GM18505 (cell line): ENCODE measurements around the gene CABLES1.

Experiments used
- ATAC-seq: cut with Tn5 transposase; IDR thresholded peaks from one replicate; pipeline ENCODE4 v1.9.1; 2021; ENCODE audit not compliant: unreplicated experiment
- POLR2A ChIP-seq: IDR thresholded peaks from 4 replicates; pipeline ENCODE4 v1.6.1; 2011; ENCODE audit warnings: borderline replicate concordance; ENCODE audit not compliant: insufficient read depth, insufficient read length; ENCODE audit errors: extremely low read depth

The CABLES1 gene

DNA sequence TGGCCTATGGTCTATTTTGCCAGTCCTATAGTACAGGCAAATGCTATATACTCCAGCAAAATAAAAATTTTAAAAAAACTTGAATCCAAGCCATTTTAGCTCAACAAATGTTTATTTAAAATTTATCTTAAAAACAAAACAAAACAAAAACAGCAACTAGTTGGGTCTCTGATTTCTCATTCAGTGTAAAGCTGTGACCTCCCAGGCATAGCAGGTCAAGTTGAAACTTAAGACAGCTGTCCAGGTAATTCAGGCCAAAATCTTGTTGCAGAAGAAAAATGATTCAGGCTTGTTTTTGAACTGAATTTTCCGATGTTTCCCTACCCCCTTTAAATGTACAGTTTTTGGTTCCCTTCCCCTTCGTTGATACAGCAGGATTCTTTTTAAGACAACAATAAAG lies 58.5 kb downstream of the CABLES1 start:
- TF ChIP-seq POLR2A: no peak
- no peak for ATAC-seq

DNA sequence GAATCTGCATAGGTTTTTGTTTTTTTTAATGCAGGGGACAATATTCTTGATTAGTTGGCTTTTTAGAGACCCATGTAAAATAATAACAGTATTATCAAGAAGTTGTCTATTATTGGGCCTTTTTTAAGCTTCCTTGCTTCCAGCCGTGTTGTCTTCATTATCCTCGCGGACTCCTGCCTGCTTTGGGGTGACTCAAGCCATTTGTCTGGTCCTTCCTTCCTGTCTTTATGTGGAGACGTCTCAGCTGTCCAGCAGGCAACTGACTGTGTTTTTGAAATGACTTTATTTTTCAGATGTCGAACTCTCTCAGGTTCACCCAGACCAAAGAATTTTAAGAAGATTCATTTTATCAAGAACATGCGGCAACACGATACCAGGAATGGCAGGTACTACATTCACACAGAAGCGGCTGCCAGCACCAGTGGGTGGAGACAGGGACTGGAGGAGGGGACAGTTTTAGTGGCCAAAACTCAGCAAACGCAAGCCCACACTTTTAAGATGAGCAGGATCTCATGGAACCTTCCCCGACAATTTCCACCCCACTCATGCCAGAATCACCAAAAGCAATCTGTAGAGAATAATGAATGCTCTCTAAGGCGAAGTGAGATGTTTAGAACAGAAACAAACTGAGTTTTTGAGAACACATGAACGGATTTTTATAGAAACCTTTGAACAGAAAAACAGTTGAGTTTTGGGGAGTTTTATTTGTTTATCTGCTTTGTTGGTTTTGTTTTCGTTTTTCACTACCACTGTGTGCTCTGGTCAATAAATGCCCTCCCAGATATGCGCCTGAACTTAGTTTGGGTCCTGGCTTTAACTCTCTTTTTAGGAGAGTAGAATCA lies 59.1 kb downstream of the CABLES1 start:
- ATAC-seq: no peak
- no peak for TF ChIP-seq POLR2A

DNA sequence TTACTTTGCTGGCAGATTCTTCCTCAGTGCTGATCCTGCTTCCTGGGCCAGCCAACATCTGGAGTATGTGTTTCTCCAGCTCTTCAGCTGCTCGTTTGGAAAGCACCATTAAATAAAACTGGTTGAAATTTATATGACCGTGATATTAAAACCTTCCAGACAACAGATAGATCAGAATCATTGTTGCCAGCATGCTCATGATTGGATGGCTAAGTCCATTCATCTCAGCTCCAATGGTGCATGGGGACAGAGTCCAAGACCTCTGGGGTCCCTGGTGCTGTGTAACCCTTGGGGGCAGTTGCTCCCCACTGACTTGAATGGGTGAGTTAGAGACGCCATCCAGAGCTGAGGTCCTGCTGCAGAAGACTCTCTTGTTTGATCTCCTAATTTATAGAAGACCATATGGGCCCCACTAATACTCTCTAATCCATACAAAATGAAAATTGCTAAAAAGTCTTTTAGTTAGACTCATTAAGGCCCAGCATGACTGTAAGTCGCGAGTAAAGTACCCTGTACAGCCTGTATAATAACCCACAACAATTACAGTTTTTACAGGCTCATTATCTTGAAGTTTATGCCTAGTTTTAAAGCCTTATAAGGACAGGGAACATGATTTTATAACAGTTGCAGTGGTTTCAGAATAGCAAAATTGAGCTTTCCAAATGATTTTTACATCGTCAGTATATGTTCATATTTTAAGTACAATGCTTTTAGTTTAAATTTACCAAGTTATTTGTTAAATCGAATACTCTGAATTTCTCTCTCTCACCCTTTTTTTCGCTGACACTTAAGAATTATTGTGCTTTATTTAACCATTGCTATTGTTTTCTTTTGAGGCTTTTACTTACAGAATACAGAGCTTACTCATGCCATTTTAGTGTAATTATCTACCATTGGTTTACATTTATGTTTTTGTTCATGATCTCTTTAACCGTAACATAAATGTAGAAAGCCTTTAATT lies 60.0 kb downstream of the CABLES1 start:
- no peak for ATAC-seq
- no peak for TF ChIP-seq POLR2A

DNA sequence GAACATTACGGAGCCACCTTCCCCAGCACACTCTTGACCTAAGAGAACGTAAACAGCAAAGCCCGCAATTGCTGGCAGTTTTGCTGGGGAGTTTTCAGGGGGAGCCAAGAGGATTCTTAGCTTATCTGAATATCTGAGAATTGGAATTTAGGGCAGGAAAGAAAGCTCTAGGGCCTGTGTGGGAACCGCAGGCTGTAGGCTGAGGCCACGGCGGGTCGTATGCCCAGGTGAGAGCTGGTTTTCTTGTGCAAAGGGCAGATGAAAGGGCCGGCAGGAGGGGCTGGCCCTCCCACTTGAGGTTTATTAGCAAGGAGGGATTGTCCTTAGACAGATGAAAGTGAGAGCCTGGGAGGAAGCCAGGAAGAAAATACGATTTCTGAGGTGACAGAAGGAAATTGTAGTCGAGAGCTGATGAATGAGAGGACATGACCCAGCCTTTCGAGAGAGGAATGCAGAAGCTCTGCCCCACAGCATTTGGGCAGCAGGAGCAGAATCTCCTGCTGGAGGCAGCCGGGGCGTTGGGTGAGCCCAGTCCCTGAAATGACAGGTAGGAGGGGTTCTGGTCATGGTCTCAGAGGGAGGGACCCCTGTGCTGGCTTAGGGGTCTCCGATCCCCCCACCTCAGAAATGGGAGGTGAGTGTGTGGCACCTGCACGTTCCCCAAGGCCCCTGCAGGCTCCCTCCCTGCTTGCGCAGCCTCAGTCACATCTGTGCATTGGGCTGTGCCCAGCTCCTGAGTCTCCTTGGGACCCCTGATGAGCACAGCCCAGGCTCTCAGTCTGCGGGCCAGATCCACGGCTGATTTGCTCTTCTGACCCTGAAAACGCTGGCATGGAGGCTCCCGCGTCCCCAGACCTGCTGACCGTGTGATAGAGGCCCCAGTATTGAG lies 61.1 kb downstream of the CABLES1 start:
- no peak for TF ChIP-seq POLR2A
- ATAC-seq: no peak

DNA sequence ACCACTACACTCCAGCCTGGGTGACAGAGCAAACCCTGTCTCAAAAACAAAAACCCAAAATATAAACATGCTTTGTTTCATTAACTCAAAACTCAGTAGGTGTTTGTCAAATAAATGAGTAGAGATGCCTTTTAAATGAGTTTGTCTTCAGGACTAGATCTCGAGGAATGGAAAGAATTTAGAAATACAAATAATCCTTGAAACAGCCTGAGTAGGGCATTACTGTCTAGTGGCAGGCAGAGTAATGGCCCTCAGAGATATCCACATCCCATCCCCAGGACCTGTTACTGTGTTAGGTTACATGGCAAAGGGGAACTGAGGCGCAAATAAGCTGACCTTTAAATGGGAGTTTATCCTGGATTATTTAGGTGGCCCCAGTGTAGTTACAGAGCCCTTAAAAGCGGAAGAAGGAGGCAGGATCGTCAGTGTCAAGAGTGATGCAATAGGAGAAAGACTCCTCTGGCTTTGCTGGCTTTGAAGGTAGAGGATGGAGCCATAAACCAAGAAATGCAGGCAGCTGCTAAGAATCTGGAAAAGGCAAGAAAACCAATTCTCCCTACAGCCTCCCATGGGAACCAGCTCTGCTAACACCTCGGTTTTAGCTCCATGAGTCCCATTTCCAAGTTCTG lies 63.0 kb downstream of the CABLES1 start:
- no peak for ATAC-seq
- TF ChIP-seq POLR2A: no peak

DNA sequence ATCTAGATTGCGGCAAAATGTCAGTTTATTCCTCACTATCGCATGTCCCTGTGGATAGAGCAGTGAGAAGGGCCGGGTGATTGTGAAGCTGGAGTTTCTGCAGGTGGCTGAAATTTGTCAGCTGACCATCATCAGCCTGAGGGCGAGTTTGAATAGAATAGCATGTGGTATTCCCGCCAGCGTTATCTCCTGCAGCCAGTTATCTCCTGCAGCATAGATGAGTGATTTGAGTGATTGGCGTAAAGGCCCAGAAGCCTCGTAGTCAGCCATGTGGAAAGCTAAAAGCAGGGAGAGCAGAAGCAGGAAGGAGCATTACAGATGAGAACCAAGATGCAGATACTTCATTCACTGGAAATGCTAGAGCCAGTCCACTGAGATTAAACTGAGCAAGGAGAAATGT lies 65.5 kb downstream of the CABLES1 start:
- no peak for TF ChIP-seq POLR2A
- no peak for ATAC-seq

DNA sequence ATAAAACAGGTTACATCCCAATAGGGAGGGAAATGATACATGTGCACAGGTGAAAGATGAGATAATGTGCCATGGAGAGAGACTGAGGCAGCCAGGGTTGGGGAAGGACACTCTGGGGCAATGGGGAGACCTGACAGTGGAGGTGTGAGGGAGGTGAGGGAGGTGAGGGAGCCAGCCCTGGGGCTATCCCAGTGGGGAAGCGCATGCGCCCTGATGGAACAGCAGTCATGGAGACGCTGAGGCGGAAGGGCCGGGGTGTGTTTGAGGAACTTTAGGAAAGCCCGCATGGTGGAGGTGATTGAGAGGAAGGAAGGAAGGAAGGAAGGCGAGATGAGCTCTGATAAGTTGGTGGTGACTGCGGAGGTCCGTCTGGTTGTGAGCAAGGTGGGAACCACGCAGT lies 66.5 kb downstream of the CABLES1 start:
- no peak for TF ChIP-seq POLR2A
- ATAC-seq: no peak

DNA sequence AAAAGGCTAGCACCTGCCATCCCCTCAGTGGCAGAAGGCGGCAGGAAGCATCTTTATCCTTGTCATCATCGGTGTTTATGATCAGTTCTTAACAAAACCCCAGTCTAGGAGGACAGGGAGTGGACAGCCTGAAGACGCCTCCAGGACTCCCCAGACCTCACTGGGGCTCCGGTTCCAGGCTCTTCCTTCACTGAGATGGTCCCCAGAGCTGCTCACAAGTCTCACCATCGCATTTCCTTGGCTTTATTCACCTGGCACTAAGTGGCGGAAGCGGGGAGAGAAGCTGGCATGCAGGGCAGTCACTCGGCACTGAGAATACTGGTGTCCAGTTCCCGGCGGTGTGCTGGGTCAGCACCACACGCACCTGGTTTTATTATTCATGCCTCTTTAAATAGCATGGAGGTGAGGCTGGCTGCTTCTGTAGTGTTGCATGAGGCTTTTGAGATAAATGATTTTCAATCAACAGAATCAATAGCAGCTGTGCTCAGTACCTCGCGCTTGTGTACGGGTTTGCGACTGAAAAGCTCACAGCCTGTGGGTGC lies 68.7 kb downstream of the CABLES1 start:
- TF ChIP-seq POLR2A: no peak
- no peak for ATAC-seq

DNA sequence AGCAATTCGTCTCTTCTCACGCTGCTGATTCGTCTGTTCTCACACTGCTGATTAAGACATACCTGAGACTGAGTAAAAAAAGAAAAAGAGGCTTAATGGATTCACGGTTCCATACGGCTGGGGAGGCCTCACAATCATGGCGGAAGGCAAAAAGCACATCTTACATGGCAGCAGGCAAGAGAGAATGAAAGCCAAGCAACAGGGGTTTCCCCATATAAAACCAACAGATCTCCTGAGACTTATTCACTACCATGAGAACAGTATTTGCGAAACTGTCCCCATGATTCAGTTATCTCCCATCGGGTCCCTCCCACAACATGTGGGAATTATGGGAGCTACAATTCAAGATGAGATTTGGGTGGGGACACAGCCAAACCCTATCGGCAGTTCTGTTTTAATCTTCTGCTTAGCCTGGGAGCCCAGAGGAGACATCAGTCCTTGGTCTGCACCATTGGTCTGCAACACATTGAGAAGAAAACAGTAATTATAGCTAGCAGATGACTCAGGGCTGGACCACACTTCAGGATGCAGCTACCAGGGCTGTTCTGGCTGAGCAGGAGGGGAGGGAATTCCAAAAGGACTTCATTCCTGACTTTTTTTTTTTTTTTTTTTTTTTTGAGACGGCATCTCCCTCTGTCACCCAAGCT lies 69.4 kb downstream of the CABLES1 start:
- TF ChIP-seq POLR2A: no peak
- no peak for ATAC-seq

DNA sequence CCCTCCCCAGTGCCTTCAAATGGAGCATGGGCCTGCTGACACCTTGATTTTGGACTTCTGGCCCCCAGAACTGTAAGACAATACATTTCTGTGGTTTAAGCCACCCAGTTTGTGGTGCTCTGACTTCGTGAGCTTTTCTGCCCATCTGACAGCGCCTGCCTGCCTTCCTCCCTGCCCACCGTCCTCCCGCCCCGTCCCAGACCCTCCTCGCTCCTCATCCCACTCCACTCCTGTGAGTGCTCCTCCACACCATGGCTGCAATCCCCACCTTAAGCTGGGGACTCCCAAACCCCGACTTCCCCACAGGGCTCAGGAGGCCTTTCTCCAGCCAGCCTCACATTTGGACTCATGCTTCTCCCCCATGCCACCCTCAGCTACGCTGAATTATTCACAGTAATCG lies 70.7 kb downstream of the CABLES1 start:
- no peak for TF ChIP-seq POLR2A
- ATAC-seq: no peak

DNA sequence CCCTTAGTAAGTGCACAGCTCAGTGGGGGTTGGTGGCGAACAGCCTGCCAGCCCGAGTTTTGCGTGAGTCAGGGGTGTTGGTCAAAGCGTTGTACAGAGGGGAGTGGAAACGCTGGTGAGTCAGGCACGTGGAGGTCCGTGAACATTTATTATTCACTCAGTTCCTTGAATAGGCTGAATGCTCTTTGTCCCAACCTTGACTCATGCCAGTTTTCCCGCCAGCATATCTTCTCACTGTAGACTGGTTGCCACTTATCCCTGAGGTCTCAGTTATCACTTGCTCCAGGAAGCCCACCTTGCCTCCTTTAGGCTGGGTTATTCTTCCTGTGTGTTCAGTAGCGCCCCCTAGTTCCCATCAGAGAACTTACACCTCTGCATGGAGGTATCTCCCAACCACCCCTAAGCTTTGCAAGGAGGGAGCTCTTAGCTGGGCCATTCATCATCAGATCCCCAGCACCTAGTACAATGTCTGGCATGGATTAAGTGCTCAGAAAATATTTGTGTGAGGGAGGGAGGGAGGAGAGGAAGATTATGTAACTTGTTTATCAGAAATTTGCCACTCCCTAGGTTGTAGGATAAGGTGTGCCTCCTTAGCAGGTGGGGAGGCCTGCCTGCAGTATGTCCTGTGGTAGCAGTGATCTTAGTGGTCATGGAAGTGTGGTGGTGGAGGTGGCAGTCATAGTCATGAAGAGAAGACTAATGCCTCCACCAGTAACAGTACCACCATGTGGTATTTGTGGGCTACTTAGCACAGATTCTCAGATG lies 72.1 kb downstream of the CABLES1 start:
- no peak for TF ChIP-seq POLR2A
- no peak for ATAC-seq
